HepG2 (cell line): ENCODE results near the gene ATG16L2. TPM values are rescaled to one million over a fixed set of nuclear protein-coding genes. Genes with fewer than 3 reads are reported as not detected.

Experiments used
- ATAC-seq: fragments of 200-7000 bp; cut with Tn5 transposase; 3 replicates; pipeline ENCODE4 v1.9.1; 2020; ENCODE audit warnings: mild to moderate bottlenecking, moderate library complexity
- BruUV-seq: library from RNA; stranded (reverse); fragments of 400-500 nt; replicated peaks from 2 replicates; lab custom pipeline; 2021; lab: Mats Ljungman, UMichigan
- CTCF ChIA-PET: fragments of 300-600 bp; formaldehyde crosslinking; extraction: SDS; loops from one replicate; lab custom pipeline; 2021; ENCODE audit warnings: low total read pairs, inconsistent platforms, low intra/inter-chr PET ratio; lab: Yijun Ruan, JAX
- POLR2A ChIA-PET: fragments of 350-600 bp; sonication (Branson Sonifier 250); formaldehyde crosslinking; loops from one replicate; lab custom pipeline; 2020; ENCODE audit warnings: antibody characterized with exemption, inconsistent platforms; lab: Yijun Ruan, JAX
- DNase-seq: peaks from one replicate; pipeline ENCODE4 v3.0.0-alpha.2; 2015; ENCODE audit warnings: low spot score
- FAIRE-seq: peaks from 3 replicates; lab custom pipeline; 2011; peaks lifted over from hg19 to GRCh38; lab: Jason Lieb, UNC
- H2AFZ ChIP-seq: one replicate; pipeline ENCODE4 v1.6.1; 2011; ENCODE audit warnings: low read length, inconsistent platforms
- H3K27ac ChIP-seq: fragments of 300-600 bp; 3 replicates; pipeline ENCODE4 v1.8.0; 2011; ENCODE audit warnings: mixed run types, mild to moderate bottlenecking, mixed read lengths, low read length, inconsistent platforms; ENCODE audit not compliant: insufficient read depth; ENCODE audit errors: extremely low read length
- H3K27me3 ChIP-seq, 2 experiments: fragments of 200-600 bp in 1 of 2; 2 replicates in 1 of 2; 3 replicates in 1 of 2; pipeline versions ENCODE4 v1.6.0 to v1.8.0; 2011; ENCODE audit warnings: low read length in 2 of 2, mild to moderate bottlenecking in 2 of 2, moderate library complexity in 2 of 2, inconsistent platforms in 1 of 2; ENCODE audit not compliant: insufficient read depth in 2 of 2, control insufficient read depth in 1 of 2
- H3K36me3 ChIP-seq, 2 experiments: fragments of 200-600 bp in 1 of 2; replicated peaks in 1 of 2; 2 replicates in 1 of 2; 3 replicates in 1 of 2; pipeline versions ENCODE4 v1.5.1 to v1.8.0; 2011; ENCODE audit warnings: low read length in 2 of 2, inconsistent platforms in 1 of 2; ENCODE audit not compliant: insufficient read depth in 2 of 2, control insufficient read depth in 1 of 2
- H3K4me1 ChIP-seq: 2 replicates; pipeline ENCODE4 v1.5.1; 2012; ENCODE audit warnings: low read length, inconsistent platforms; ENCODE audit not compliant: insufficient read depth
- H3K4me2 ChIP-seq: 2 replicates; pipeline ENCODE4 v1.6.0; 2011; ENCODE audit warnings: low read depth, low read length, inconsistent platforms
- H3K4me3 ChIP-seq, 3 experiments: fragments of 200-600 bp in 1 of 3; sonication (generic), shearing (Covaris generic) in 1 of 3; replicated peaks in 1 of 3; 2 replicates each; pipeline ENCODE4 v1.5.1; 2011 to 2016; ENCODE audit warnings: low read length in 3 of 3, inconsistent platforms in 2 of 3, low read depth in 2 of 3, mild to moderate bottlenecking in 2 of 3, control low read depth in 1 of 3, mixed read lengths in 1 of 3; ENCODE audit not compliant: insufficient read depth in 1 of 3
- H3K79me2 ChIP-seq: one replicate; pipeline ENCODE4 v1.6.1; 2011; ENCODE audit warnings: low read length, inconsistent platforms; ENCODE audit not compliant: insufficient read depth
- H3K9ac ChIP-seq: 2 replicates; pipeline ENCODE4 v1.6.0; 2011; ENCODE audit warnings: mild to moderate bottlenecking, low read depth, low read length, inconsistent platforms; ENCODE audit not compliant: insufficient read depth
- H3K9me3 ChIP-seq: 2 replicates; pipeline ENCODE4 v1.5.1; 2012; ENCODE audit warnings: mild to moderate bottlenecking, low read length
- H4K20me1 ChIP-seq: 2 replicates; pipeline ENCODE4 v1.6.0; 2011; ENCODE audit warnings: inconsistent platforms, mild to moderate bottlenecking, low read length, moderate library complexity; ENCODE audit not compliant: insufficient read depth
- ARID2 ChIP-seq: sonication (generic); formaldehyde crosslinking; IDR thresholded peaks from 2 replicates; pipeline ENCODE4 v1.8.1; 2022; ENCODE audit warnings: mild to moderate bottlenecking, missing genetic modification reagents, borderline replicate concordance
- PHB2 ChIP-seq: fragments of 450-650 bp; IDR thresholded peaks from 2 replicates; pipeline ENCODE4 v1.6.1; 2018; ENCODE audit not compliant: partially characterized antibody
- PITX1 ChIP-seq: sonication (generic); formaldehyde crosslinking; IDR thresholded peaks from 2 replicates; pipeline ENCODE4 v1.5.1; 2020; ENCODE audit warnings: mild to moderate bottlenecking, missing genetic modification reagents
- RORA ChIP-seq: sonication (generic); formaldehyde crosslinking; IDR thresholded peaks from 2 replicates; pipeline ENCODE4 v1.5.0; 2020; ENCODE audit warnings: mild to moderate bottlenecking, missing genetic modification reagents, moderate library complexity
- SMAD9 ChIP-seq: sonication (generic); formaldehyde crosslinking; IDR thresholded peaks from 2 replicates; pipeline ENCODE4 v1.5.1; 2020; ENCODE audit warnings: mild to moderate bottlenecking, missing genetic modification reagents
- SMYD3 ChIP-seq: sonication (generic); formaldehyde crosslinking; IDR thresholded peaks from 2 replicates; pipeline ENCODE4 v1.8.1; 2023; ENCODE audit warnings: mild to moderate bottlenecking, missing genetic modification reagents
- ZNF17 ChIP-seq: sonication (generic); formaldehyde crosslinking; IDR thresholded peaks from 2 replicates; pipeline ENCODE4 v1.5.0; 2020; ENCODE audit warnings: mild to moderate bottlenecking, missing genetic modification reagents
- ZNF430 ChIP-seq: sonication (generic); formaldehyde crosslinking; IDR thresholded peaks from 2 replicates; pipeline ENCODE4 v1.9.0; 2021; ENCODE audit warnings: mild to moderate bottlenecking, missing genetic modification reagents
- ZNF562 ChIP-seq: sonication (generic); formaldehyde crosslinking; IDR thresholded peaks from 2 replicates; pipeline ENCODE4 v1.8.0; 2022; ENCODE audit warnings: missing genetic modification reagents, borderline replicate concordance
- ZNF615 ChIP-seq: sonication (generic); formaldehyde crosslinking; IDR thresholded peaks from 2 replicates; pipeline ENCODE4 v1.5.0; 2020; ENCODE audit warnings: mild to moderate bottlenecking, missing genetic modification reagents, borderline replicate concordance
- ZNF619 ChIP-seq: sonication (generic); formaldehyde crosslinking; IDR thresholded peaks from 2 replicates; pipeline ENCODE4 v1.4.0; 2020; ENCODE audit warnings: mild to moderate bottlenecking, missing genetic modification reagents
- WGBS: methylation state at CpG from one replicate; pipeline ENCODE4 v1.1.6; 2017; ENCODE audit warnings: low lambda C conversion rate; 5-methylcytosine and 5-hydroxymethylcytosine counted together
- in situ Hi-C: cut with HindIII; loops from 2 replicates; pipeline ENCODE4 v1.10.0; 2017; ENCODE audit warnings: low pct_unique_long_range_greater_than_20kb; ENCODE audit not compliant: extremely low pct_ligation_motif_present
- intact Hi-C: fragments of 100-400 bp; cut with micrococcal nuclease; formaldehyde crosslinking; loops from one replicate; pipeline ENCODE4 v1.10.0; 2022; ENCODE audit not compliant: unreplicated experiment
- polyA plus RNA-seq, 8 experiments: library from polyadenylated mRNA; depleted of rRNA in 3 of 8; stranded (reverse) in 7 of 8; unstranded in 1 of 8; fragments of >200 nt; fragmentation: Illumina TruSeq in 4 of 8; extraction: Trizol in 4 of 8; gene quantifications; 2 replicates each; pipeline versions ENCODE4 v1.2.1 to v1.2.3, GENCODE V29; 2011 to 2016; ENCODE audit warnings: low read depth in 4 of 8, missing spikeins in 1 of 8, mixed read lengths in 1 of 8; ENCODE audit not compliant: insufficient read depth in 1 of 8
- total RNA-seq, 5 experiments: library from RNA; depleted of rRNA; stranded (reverse); fragments of >200 nt; fragmentation: Illumina TruSeq; extraction: Trizol; gene quantifications; 2 replicates each; pipeline ENCODE4 v1.2.3, GENCODE V29; 2016; ENCODE audit warnings: low read depth in 1 of 5
- TF ChIP-seq, protein P1 (sequence below): sonication (generic); formaldehyde crosslinking; conservative IDR thresholded peaks from 2 replicates; pipeline ENCODE4 v1.8.0; 2022; ENCODE audit warnings: mild to moderate bottlenecking, moderate library complexity, missing genetic modification reagents
- TF ChIP-seq, protein P2 (sequence below): IDR thresholded peaks from 2 replicates; pipeline ENCODE4 v1.6.1; 2016; ENCODE audit warnings: missing compliant biosample characterization, missing genetic modification reagents, borderline replicate concordance

The ATG16L2 gene
- total and polyA plus RNA-seq, 2 of the 13 experiments (the other 11 are each of a cell fraction or from before 2014, with no cell fraction given), result 6.2 to 14.8 TPM

DNA sequence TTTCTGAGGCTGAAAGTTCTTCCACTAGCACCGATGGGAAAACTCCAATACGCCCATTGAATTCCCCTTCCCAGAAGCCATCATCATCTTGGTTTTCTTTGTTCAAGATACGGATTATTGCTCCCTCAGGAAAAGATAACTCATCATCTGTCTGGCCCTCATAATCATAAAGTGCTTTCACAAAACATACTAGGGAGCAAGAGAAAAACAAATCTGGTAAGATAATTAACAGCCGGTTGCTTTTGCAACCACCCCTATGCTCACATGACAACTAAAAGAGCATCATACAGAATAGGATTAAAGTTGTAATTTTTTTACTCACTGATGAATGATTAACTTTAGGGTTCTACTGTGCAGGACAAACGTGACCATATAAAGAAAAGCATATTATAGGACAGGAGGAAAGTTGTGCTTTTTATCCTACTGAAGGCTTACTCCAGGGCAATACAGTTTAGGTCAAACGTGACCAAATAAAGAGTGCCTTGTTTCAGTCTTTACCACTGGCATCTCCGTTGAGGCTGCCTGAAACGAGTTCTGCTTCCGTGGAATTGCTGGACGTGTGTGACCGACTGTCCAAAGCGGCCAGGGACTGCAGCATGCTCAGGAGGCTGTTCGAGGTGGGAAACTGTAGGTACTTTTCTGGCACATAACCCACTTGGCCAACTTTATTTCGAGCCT lies 28.6 kb downstream of the ATG16L2 start:
- DNase-seq, result no peak
- Histone ChIP-seq H3K27ac (no peak overlapping the region), H3K4me3 (no peak overlapping the region), H3K4me1 (no peaks in the 10 kb centered on the region), H3K4me2 (no peak overlapping the region), H3K9me3 (no peaks in the 10 kb centered on the region), H3K9ac (no peak overlapping the region), H2AFZ (no peak overlapping the region), H3K79me2 (no peaks in the 10 kb centered on the region), H3K36me3 (peaks cover 42 to 83% of the 10 kb centered on the region in 2 experiments), H3K27me3 (no peaks in the 10 kb centered on the region), H4K20me1 (no peaks in the 10 kb centered on the region)
- WGBS, result 93% methylated on average over 14 of the region's 14 CpGs
- no TSS peak for BruUV-seq
- intact Hi-C loops (no loop called here), in situ Hi-C loops (no loop called here)
- no peak for TF ChIP-seq ZNF619 (CRISPR knock-in tag)
- no peak for TF ChIP-seq PHB2
- TF ChIP-seq, protein P1, sequence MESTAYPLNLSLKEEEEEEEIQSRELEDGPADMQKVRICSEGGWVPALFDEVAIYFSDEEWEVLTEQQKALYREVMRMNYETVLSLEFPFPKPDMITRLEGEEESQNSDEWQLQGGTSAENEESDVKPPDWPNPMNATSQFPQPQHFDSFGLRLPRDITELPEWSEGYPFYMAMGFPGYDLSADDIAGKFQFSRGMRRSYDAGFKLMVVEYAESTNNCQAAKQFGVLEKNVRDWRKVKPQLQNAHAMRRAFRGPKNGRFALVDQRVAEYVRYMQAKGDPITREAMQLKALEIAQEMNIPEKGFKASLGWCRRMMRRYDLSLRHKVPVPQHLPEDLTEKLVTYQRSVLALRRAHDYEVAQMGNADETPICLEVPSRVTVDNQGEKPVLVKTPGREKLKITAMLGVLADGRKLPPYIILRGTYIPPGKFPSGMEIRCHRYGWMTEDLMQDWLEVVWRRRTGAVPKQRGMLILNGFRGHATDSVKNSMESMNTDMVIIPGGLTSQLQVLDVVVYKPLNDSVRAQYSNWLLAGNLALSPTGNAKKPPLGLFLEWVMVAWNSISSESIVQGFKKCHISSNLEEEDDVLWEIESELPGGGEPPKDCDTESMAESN (CRISPR knock-in tag), result no peak
- TF ChIP-seq ZNF615 (CRISPR knock-in tag), result no peak
- TF ChIP-seq PITX1, result no peak
- TF ChIP-seq RORA (CRISPR knock-in tag), result no peak
- no peak for TF ChIP-seq ZNF17 (CRISPR knock-in tag)
- no peak for TF ChIP-seq SMYD3 (CRISPR knock-in tag)
- TF ChIP-seq ZNF430 (CRISPR knock-in tag), result no peak
- TF ChIP-seq, protein P2, sequence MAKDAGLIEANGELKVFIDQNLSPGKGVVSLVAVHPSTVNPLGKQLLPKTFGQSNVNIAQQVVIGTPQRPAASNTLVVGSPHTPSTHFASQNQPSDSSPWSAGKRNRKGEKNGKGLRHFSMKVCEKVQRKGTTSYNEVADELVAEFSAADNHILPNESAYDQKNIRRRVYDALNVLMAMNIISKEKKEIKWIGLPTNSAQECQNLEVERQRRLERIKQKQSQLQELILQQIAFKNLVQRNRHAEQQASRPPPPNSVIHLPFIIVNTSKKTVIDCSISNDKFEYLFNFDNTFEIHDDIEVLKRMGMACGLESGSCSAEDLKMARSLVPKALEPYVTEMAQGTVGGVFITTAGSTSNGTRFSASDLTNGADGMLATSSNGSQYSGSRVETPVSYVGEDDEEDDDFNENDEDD, result no peak
- no peak for TF ChIP-seq SMAD9 (CRISPR knock-in tag)
- no peak for TF ChIP-seq ZNF562
- no peak for TF ChIP-seq ARID2
- FAIRE-seq, result no peak
- POLR2A ChIA-PET, result no interaction called here
- ATAC-seq, result no peak
- CTCF ChIA-PET, result no interaction called here
